ENCODE data around the gene COMMD10. TPM values are rescaled to one million over a fixed set of nuclear protein-coding genes. Genes with fewer than 3 reads are reported as not detected.

COMMD10 gene
- polyA plus RNA-seq, 1 experiment, result 10.4 TPM

- Histone ChIP-seq H3K36me3 (ENCODE audit: control insufficient read depth, insufficient read depth, low read length) (no peaks in the 10 kb centered on the region), H3K27me3 (ENCODE audit: control insufficient read depth, insufficient read depth, low read length) (no peaks in the 10 kb centered on the region), H3K4me3 (ENCODE audit: low read depth, low read length) (no peak overlapping the region)
- ChIA-PET POLR2A (no interaction called here), CTCF (no interaction called here)
- TF ChIP-seq CTCF (IDR thresholded peaks at IDR 0.05; ENCODE audit: insufficient read depth, low read depth, low read length), result no peak
- no peak for DNase-seq (ENCODE audit: low read depth)
These were observed 190.5 kb downstream of the COMMD10 start for GRCh38 chr5:116275282-116275681.

- POLR2A ChIA-PET, result no interaction called here
- DNase-seq (ENCODE audit: low read depth), result no peak
- Histone ChIP-seq H3K4me3 (ENCODE audit: low read depth, low read length) (no peak overlapping the region), H3K27me3 (ENCODE audit: control insufficient read depth, insufficient read depth, low read length) (no peaks in the 10 kb centered on the region), H3K36me3 (ENCODE audit: control insufficient read depth, insufficient read depth, low read length) (no peaks in the 10 kb centered on the region)
- CTCF ChIA-PET, result no interaction called here
- no peak for TF ChIP-seq CTCF (IDR thresholded peaks at IDR 0.05; ENCODE audit: insufficient read depth, low read depth, low read length)
These were observed 192.1 kb downstream of the COMMD10 start for GRCh38 chr5:116276952-116277351.

- Histone ChIP-seq H3K4me3 (ENCODE audit: low read depth, low read length) (no peak overlapping the region), H3K27me3 (ENCODE audit: control insufficient read depth, insufficient read depth, low read length) (no peaks in the 10 kb centered on the region), H3K36me3 (ENCODE audit: control insufficient read depth, insufficient read depth, low read length) (no peaks in the 10 kb centered on the region)
- TF ChIP-seq CTCF (IDR thresholded peaks at IDR 0.05; ENCODE audit: insufficient read depth, low read depth, low read length), result no peak
- ChIA-PET CTCF (interaction anchor here (1.0 kb wide), 1 partner anchor 18 kb away, joined by 3 read pairs; no protein-coding TSS in a partner anchor), POLR2A (no interaction called here)
- DNase-seq (ENCODE audit: low read depth), result no peak
These were observed 195.5 kb downstream of the COMMD10 start for GRCh38 chr5:116280149-116280803.

GRCh38 chr5:116281309-116281708 lies 196.5 kb downstream of the COMMD10 start:
- CTCF ChIA-PET, result no interaction called here
- H3K36me3 ChIP-seq (ENCODE audit: control insufficient read depth, insufficient read depth, low read length), result no peaks in the 10 kb centered on the region
- no peak overlapping the region for H3K4me3 ChIP-seq (ENCODE audit: low read depth, low read length)
- H3K27me3 ChIP-seq (ENCODE audit: control insufficient read depth, insufficient read depth, low read length), result no peaks in the 10 kb centered on the region
- POLR2A ChIA-PET, result no interaction called here
- DNase-seq (ENCODE audit: low read depth), result no peak
- no peak for TF ChIP-seq CTCF (IDR thresholded peaks at IDR 0.05; ENCODE audit: insufficient read depth, low read depth, low read length)

- Histone ChIP-seq H3K4me3 (ENCODE audit: low read depth, low read length) (no peak overlapping the region), H3K27me3 (ENCODE audit: control insufficient read depth, insufficient read depth, low read length) (no peaks in the 10 kb centered on the region), H3K36me3 (ENCODE audit: control insufficient read depth, insufficient read depth, low read length) (no peaks in the 10 kb centered on the region)
- POLR2A ChIA-PET, result no interaction called here
- CTCF ChIA-PET, result no interaction called here
- no peak for DNase-seq (ENCODE audit: low read depth)
- TF ChIP-seq CTCF (IDR thresholded peaks at IDR 0.05; ENCODE audit: insufficient read depth, low read depth, low read length), result no peak
These were observed 203.7 kb downstream of the COMMD10 start for GRCh38 chr5:116288524-116288923.

All from BJ (cell line).